GM12878 (cell line): ENCODE data around the gene TNFSF9.

ENCODE experiments used
- BACH1 ChIP-seq: fragments of 450-650 bp; IDR thresholded peaks from 2 replicates; pipeline ENCODE4 v1.6.1; 2017; ENCODE audit warnings: mild to moderate bottlenecking, borderline replicate concordance
- KAT2A ChIP-seq: conservative IDR thresholded peaks from 2 replicates; pipeline ENCODE4 v1.6.1; 2011; ENCODE audit warnings: low read depth, low read length; ENCODE audit not compliant: control insufficient read depth
- MYC ChIP-seq: IDR thresholded peaks from 2 replicates; pipeline ENCODE4 v1.6.1; 2011; ENCODE audit warnings: mild to moderate bottlenecking, low read length, moderate library complexity, inconsistent platforms; ENCODE audit not compliant: insufficient read depth, insufficient replicate concordance, insufficient read length, severe bottlenecking
- RFX5 ChIP-seq: IDR thresholded peaks from 2 replicates; pipeline ENCODE4 v1.6.1; 2011; ENCODE audit warnings: low read depth, low read length, improper control_type of control experiment
- YY1 ChIP-seq: IDR thresholded peaks from 2 replicates; pipeline ENCODE4 v1.6.1; 2011; ENCODE audit warnings: low read depth, mild to moderate bottlenecking, low read length

DNA sequence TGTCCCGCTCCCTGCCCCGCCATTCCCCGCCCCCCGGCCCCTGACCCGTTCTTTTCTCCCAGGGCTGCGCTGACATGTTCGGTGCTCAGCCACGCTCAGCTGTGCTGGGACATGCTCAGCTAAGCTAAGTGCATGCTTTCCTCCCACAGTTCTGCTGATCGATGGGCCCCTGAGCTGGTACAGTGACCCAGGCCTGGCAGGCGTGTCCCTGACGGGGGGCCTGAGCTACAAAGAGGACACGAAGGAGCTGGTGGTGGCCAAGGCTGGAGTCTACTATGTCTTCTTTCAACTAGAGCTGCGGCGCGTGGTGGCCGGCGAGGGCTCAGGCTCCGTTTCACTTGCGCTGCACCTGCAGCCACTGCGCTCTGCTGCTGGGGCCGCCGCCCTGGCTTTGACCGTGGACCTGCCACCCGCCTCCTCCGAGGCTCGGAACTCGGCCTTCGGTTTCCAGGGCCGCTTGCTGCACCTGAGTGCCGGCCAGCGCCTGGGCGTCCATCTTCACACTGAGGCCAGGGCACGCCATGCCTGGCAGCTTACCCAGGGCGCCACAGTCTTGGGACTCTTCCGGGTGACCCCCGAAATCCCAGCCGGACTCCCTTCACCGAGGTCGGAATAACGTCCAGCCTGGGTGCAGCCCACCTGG lies 3.7 kb downstream of the TNFSF9 start:
- TF ChIP-seq MYC, result no peak
- TF ChIP-seq BACH1, result 0 out of 2 replicates have a peak, but pooled peaks have one; percentile 57
- no peak for TF ChIP-seq YY1
- TF ChIP-seq RFX5, result no peak
- TF ChIP-seq KAT2A, result no peak
